GM18870 (cell line): ENCODE results near the gene EYA2.
"Not testable (repeated sequence)": the region's sequence is repeated elsewhere in the genome, so short reads cannot be mapped to it uniquely, and the experiment has no call there.

Experiments
- ATAC-seq: cut with Tn5 transposase; IDR thresholded peaks from one replicate; pipeline ENCODE4 v1.9.1; 2021; ENCODE audit warnings: moderate library complexity; ENCODE audit not compliant: unreplicated experiment

Gene EYA2

DNA sequence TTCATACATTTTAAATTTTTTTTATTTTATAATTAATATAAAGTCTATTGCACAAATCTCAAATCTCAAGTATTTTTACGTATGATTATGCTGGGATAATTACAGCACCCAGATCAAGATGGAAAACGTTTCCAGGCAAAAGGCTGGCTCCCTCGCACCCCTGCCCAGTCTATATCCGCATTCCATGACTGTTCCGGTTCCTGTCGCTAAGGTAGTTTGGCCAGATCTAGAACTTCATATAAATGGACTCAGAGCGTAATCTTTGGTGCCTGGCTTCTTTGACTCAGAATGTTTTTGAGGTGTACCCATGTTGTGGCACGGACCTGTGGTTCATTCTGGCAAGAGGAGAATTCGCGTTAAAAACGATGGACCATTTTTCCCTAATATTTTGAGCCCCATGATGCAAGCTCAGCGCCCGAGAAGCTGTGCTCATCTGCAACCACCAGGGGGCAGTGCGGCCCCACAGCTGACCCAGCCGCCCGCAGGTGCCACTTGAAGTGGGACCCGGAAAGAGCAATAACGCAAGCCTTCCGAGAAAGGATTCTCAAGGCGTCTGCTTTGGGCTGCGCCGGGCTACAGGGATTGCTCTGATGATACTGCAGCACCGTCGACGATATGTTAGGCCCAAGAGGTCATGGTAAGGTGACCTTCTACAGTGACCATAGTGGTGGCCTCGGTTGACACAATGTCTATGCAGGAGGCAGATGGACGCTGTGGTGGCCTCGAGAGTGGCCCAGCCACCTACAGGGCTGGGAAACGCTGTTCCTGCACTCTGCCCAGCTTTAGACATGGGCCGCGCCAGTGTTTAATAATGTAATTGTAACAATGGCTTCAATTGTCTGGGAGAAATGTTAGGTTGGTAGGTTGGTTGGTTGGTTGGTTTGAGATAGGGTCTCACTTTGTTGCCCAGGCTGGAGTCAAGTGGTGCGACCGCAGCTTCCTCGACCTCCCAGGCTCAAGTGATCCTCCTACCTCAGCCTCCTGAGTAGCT, 301.7 kb downstream of the EYA2 start:
- no peak for ATAC-seq

DNA sequence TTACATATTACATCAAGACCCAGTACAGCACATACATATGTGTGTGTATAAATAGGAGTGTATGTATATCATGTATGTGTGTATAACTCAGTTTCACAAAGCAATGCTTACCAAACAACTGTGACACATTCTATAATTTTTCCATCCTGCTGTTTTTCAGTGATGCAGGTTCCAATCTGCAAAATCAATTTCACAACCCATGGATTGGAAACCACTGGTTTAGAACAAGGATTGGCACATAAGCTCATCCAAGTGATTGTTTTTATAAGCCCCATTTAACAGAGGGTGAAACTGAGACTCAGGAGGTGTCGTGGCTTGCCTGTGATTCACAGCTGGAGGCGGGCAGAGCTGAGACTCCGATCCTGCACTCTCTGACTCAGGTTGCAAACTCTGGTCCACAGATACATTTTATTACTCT, 303.6 kb downstream of the EYA2 start:
- no peak for ATAC-seq

DNA sequence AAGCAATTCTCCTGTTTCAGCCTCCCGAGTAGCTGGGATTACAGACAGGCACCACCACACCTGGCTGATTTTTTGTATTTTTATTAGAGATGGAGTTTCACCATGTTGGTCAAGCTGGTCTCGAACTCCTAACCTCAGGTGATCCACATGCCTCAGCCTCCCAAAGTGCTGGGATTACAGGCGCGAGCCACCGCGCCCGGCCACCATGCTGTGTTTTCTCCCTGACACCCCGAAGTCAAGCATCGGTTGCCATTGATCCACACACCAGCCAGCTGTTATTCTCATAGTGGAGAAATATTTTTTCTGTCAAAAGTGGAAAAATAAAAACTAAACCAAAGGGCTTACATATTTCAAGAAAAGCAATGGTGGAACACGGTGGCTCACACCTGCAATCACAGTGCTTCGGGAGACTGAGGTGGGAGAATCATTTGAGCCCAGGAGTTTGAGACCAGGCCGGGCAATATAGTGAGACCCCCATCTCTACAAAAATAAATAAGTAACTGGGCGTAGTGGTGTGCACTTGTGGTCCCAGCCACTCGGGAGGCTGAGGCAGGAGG, 304.4 kb downstream of the EYA2 start:
- no peak for ATAC-seq

DNA sequence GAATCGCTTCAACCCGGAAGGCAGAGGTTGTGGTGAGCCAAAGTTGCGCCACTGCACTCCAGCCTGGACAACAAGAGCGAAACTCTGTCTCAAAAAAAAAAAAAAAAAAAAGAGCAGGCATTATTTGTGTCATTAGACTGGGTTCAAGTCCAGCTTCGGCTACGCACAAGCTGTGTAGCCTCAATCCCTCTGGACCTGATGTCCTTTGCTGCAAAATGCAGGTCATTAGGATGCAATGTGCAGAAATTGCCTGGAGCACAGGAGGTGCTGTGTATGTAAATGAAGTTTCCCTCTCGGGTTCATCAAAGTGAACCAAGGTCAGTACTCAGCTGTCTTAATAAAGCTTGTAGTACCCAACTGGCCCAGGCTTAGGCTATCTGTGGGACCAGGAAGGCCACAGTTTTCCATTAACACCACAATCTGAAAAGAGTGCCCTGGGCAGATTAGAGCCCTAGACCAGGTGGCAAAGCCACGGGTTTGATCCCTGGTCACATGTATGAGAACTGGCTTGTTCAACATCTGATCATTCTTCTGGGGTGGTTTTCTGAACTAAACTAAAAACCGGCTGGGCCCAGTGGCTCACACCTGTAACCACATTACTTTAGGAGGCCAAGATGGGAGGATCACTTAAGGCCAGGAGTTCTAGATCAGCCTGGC, 306.6 kb downstream of the EYA2 start:
- no peak for ATAC-seq

DNA sequence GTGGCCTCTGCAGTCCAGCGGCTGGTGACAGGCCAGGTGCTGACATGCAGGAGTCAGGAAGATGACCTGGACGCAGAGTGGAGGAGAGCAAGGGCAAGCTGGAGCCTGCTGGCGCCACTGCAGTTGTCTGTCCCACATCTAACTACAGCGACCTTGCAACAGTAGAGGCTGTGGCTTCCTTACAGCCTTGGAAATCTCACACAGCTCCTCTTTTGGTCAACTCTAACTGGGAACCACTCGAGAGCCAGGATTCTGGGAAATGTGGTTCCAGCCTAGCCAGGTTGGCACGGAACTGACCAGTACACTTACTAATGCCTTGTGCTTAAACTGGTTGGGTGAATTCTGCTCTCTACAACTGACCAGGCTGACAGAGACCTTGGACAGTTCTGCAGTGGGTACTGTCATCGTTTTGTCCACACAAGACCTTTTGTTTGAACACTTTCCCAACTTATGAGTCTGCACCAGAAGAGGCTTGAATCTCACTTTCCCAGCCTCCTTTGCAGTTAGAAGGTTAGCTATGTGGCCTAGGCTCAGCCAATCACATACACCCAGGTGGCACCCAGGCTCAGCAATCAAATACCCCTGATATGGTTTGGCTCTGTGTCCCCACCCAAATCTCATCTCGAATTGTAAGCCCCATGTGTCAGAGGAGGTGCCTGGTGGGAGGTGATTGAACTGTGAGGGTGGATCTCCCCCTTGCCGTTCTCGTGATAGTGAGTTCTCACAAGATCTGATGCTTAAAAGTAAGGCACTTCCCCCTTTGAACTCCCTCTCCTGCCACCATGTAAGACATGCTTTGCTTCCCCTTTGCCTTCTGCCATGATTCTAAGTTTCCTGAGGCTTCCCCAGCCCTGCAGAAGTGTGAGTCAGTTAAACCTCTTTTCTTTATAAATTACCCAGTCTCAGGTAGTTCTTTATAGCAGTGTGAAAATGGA, 308.4 kb downstream of the EYA2 start:
- ATAC-seq, result no peak

DNA sequence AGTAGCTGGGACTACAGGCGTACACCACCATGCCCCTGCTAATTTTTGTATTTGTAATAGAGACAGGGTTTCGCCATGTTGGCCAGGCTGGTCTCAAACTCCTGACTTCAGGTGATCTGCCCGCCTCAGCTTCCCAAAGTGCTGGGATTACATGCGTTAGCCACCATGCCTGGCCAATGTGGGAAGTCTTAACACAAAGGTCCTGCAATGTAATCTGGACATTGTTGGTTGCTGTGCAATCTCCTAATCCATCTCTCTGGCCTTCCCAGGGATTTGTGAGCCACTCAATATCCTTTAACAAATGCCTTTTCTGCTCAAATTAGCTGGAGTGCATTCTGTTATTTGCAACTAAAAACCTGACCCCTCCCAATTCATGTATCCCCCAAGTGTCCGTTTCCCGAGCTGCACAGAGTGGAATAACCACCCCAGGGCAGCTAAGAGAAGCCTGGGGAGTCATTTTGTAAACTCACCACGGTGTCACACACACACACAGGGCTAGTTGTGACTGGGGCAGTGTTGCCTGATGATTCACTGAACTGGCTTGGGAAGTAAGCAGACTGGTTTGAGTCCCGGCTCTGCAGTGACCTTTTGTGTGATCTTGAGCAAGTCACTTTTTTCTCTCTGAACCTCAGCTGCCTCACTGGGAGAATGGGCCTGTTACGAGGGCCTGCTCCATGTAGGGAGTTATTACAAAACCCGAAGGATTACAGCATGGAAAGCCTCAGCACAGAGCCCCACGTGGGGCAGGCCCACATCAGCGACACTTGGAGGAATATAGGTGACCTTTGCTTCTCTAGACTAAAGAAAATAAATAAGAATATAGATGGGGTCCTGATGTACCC, 309.6 kb downstream of the EYA2 start:
- no peak for ATAC-seq

DNA sequence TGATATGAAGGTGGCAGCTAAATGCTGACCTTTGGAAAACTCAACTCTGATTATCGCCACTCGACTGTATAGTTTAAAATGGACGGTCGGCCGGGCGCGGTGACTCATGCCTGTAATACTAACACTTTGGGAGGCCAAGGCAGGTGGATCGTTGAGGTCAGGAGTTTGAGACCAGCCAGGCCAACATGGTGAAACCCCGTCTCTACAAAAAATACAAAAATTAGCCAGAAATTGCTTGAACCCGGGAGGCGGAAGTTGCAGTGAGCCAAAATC, 310.1 kb downstream of the EYA2 start:
- ATAC-seq, result not testable (repeated sequence)

DNA sequence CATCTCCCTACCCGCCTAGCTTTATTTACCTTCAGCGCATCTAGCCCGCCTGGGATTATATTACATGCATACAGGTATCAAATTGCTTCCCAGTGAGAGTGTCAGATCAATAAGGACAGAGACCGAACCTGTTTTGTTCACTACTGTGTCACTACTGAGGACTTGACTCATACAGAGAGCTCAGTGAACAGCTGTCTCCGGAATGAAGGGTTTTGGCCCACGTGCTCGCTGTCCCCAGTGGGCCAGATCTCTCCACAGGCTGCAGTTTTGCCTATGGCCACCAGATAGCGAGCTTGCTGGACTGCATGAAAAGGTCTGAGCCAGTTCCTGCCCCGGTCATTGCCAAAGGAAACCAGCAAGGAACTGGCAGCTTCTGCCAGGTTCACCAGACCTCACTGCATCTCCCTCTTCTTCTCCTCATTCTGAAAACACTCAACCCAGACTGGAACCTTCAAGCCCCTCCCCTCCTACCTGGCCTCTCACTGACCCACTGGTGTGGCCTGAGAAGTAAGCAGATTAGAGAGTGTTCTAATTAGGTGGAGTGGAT, 311.0 kb downstream of the EYA2 start:
- ATAC-seq, result no peak

DNA sequence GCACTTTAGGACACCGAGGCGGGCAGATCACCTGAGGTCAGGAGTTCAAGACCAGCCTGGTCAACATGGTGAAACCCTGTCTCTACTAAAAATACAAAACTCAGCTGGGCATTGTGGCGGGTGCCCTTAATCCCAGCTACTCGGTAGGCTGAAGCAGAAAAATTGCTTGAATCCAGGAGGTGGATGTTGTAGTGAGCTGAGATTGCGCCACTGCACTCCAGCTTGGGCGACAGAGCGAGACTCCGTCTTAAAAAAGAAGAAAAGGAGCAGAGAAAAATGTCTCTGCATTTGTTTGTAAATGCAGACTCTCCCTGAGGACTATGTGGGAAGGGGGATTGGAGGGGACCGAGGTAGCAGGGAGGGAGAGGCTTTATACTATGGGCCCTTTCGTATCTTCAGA, 311.9 kb downstream of the EYA2 start:
- not testable (repeated sequence) for ATAC-seq

DNA sequence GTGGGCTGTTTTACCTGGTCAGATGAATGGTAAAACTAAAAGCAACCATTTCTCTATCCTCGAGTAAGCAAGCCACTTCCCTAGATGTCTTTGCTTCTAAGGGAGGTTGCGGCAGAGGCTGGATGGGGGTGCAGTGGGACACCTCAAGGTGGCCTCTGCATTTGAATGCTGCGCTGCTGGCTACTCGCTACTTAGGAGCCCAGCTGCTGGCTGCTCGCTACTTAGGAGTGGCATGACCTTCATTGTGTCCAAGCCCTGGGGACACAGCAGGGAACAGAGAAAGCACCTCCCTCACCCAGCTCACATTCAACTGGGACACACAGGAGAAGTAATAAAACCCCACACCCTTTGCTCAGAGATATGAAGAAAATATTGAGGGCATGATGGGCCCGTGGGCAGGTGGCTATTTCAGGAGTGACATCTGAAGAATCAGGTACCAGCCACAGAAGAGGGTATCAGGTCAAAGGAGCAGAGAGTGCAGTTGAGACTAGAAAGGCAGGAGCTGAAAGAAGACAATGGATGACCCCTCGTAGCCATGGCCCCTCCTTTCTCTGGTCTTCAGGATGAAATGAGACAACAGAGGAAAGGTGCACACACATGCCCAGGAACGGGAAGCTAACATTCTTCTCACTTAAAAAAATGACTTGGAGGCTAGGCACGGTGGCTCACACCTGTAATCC, 312.5 kb downstream of the EYA2 start:
- no peak for ATAC-seq

DNA sequence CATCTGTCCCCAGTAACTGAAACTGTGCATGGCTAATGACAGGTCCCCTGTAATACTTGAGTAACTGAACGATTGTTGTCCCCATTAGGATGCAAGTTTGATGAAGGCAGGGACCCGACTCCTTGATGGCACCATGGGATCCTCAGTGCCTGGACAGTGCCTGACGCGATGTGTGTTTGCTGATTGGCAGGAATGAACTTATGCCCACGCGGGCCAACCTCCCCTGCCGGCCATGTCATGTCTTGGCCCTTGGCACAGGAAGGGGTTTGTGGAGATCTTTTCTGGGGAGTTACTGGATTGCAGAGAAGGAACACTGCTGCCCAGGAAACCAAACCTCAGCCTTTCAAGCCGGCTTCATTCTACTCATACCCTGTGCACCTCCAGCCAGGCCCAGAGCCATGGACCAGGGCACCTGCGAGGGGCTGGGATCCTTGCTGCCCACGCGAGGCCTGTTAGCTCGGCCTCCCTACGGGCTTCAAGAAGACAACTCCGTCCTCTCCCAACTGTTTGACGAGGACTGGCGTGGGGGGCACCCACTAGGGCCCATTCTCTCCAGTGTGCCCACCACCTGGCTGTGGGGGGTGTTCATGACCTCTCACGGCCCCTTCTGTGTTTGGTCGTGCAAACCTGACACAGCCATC, 314.0 kb downstream of the EYA2 start:
- no peak for ATAC-seq

DNA sequence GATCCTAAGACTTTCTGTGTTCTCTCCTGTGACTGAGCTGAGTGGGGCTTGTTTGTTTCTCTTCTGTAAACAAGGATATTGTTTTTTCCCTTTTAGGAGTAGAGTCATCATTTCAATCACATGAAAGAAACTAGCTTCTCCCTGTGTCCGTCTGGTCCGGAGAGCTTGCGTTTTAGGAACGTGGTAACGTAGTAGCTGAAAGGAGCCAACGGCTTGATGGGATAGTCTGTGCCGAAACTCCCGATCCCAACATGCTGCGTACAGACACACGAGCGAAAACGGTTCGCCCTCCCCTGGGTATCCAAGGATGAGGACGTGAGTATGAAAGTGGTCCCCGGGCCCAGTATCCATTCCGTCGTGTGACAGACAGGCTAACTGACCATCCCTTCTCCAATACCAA, 315.3 kb downstream of the EYA2 start:
- ATAC-seq, result no peak

DNA sequence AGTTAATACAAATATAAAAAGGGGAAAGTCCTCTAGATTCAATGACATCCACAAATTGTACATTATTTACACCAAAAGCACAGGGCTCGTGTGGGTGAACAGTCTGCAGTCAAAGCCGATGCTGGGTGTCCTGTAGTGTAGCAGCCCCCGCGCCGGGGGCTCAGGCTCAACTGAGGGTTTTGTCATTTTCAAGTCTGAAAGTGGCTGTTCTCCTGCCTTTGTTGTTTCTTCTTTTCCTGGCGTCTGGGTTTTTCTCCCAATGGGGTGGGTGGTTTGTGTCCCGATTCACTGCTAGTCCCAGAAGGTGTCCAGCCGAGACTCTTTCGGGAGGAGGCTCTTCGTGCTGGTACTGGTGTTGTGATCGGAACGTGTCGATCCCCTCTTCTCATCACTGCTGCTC, 315.8 kb downstream of the EYA2 start:
- no peak for ATAC-seq

DNA sequence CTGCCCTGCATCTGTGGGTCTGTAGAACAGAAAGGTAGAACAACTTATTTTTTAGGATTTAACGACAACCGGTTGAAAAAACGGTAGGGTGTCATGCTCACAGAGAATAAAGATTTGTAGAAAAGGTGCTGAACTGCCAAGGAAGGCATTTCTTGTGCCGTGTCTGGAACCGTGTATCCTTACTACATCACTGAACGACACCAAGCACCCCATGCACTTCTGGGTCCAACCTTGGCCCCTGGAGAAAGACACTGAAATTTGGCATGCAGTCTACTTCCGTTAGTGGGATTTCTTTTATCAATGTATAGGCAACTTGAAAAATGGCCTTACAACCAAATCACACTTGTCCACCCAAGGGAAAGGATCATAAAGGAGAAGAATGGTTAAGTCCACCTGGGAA, 316.4 kb downstream of the EYA2 start:
- ATAC-seq, result no peak

DNA sequence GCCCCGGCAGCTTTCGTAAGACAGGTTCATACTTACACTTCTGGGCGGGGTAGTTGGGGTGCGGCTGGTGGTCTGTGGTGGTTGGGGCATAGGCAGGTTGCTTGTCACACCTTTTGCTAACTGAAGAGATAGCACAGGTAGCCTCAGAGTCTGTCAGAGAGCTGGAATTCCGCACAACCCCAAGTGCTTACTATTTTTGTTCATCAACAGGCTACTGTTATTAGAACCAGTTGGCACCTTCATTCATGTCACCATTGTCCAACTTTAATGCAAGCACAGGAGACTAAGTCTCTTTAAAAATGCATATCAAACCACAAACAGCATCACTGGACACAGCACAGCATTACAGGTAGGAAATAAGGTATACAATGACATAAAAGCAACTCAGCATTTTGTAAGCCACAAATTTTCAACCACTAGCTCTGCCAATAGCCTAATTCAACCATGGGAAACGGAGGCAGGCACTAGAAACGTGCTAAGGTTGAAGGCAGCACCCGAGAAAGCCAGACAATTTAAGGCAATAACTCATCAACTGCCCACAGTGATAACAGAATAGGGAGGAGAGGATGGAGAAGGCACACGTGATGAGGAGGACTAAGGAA, 318.1 kb downstream of the EYA2 start:
- ATAC-seq, result no peak

DNA sequence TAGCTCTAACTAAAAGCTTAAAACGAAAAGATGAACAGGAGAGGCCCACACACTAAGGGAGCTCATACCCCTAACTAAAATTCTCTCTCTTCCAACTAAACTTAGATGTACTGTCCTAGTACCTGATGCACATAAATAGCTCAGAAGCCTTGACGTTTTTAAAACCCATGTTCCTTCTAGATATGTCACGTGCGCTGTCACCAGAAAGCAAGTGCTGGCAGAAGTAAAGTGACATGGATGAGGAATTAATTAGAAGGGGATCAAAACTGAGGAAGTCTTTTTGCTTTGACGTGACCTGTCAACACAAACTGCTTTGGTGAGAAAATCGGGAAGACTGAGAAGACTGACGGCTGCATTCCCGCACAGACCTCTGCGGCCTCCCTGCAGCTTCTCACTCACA, 319.3 kb downstream of the EYA2 start:
- no peak for ATAC-seq

DNA sequence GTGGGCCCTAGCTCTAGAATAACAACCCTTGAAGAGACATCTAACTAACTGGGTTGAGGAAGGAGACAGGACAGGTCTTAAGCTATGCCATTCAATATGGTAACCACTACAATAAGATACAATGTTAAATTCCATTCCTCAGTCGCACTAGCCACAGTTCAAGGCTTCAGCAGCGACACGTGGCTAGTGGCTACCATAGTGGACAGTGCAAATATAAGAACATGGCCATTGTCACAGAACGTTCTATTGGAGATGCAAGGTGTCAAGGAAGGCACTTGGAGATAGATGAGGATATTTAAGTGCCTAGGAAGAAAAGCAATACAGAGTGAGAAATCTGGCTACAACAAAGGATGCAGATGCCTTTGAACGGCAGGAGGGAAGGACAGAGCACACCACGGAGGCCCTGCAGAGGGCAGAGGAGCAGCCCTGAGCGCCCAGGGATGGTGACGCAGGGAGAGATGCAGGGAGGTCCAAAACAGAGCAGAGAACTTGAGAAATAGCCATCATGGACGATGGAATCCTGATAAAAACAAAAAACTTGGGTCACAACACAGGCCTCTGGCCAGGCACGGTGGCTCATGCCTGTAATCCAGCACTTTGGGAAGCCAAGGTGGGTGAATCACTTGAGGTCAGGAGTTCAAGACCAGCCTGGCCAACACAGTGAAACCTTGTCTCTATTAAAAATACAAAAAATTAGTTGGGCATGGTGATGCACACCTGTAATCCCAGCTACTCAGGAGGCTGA, 321.2 kb downstream of the EYA2 start:
- no peak for ATAC-seq
